SH-SY5Y (cell line): ENCODE data around the gene SIGMAR1.

Experiments
- GATA2 ChIP-seq: IDR thresholded peaks from 2 replicates; pipeline ENCODE4 v1.6.1; 2011; ENCODE audit warnings: mild to moderate bottlenecking, low read depth, low read length
- GATA3 ChIP-seq: IDR thresholded peaks from 2 replicates; pipeline ENCODE4 v1.6.1; 2011; ENCODE audit warnings: low read depth, mild to moderate bottlenecking, low read length, moderate library complexity

GRCh38 chr9:34652602-34653000 is 15.0 kb upstream of the SIGMAR1 start:
- TF ChIP-seq GATA3 (no peak), GATA2 (no peak)
